ENCODE data around the gene HIF1AN. TPM values are rescaled to one million over a fixed set of nuclear protein-coding genes. Genes with fewer than 3 reads are reported as not detected.

The HIF1AN gene
- total and polyA plus RNA-seq, 2 donors: 7.3 to 7.4 TPM

DNA sequence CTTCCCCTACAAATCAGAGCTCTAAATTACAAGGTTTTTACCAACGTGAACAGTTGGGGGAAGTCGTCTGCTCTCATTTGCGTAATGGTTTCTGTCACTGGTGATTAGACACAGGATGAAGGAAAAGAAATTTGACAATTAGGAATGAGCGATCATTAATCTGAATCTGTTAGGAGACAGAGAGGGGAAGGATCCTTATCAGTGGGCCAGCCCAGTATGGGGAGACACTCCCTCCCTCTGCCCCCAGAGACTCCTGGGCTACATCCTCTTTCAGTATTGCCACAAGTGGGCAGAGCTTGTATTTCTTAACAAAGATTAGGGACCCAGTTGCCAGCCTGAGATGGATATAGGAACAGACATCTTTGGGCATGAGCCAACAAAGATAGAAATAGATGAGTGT is 15.5 kb downstream of the HIF1AN start:
- H3K9me3 ChIP-seq (ENCODE audit: control insufficient read depth in 2 of 2, insufficient read depth in 1 of 2, low read length in 1 of 2): no peaks in the 10 kb centered on the region
- WGBS: 93% methylated on average over 4 of the region's 4 CpGs
- DNase-seq (ENCODE audit: low read depth in 6 of 9, low spot score in 9 of 9): no peak
- peaks cover 52 to 60% of the 10 kb centered on the region in 2 donors for H3K36me3 ChIP-seq (ENCODE audit: control insufficient read depth in 2 of 2, insufficient read depth in 2 of 2, low read length in 1 of 2)
- H3K4me3 ChIP-seq (ENCODE audit: low read length in 2 of 2): no peak overlapping the region
- peaks cover 0 to 19% of the 10 kb centered on the region in 2 donors for H3K4me1 ChIP-seq (ENCODE audit: control insufficient read depth in 2 of 2, insufficient read depth in 2 of 2, low read length in 2 of 2)
- H3K27me3 ChIP-seq (ENCODE audit: control insufficient read depth in 2 of 2, insufficient read depth in 1 of 2, low read length in 1 of 2): no peaks in the 10 kb centered on the region
- no peak overlapping the region for H3K27ac ChIP-seq (ENCODE audit: low read depth in 1 of 2, low read length in 1 of 2)

DNA sequence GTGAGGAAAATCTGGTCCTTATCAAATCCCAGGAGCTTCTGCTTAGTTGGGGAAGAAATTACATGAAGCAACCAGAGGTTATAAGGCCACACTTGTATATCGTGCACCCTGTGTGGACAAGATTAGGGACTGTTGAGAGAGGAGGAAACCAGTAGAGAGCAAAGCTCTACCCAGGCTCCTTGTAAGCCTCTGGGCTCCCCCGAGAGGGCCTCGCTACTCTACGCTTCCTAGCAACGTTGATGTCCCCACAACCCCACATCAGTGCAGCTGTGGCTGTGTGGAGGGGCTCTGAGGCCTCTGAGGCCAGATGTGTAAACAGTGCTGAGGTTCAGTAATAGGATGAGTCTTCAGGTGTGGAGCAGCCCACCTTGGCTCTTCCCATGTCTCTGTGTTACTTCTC is 16.0 kb downstream of the HIF1AN start:
- H3K36me3 ChIP-seq (ENCODE audit: control insufficient read depth in 2 of 2, insufficient read depth in 2 of 2, low read length in 1 of 2): peaks cover 48 to 55% of the 10 kb centered on the region in 2 donors
- no peaks in the 10 kb centered on the region for H3K9me3 ChIP-seq (ENCODE audit: control insufficient read depth in 2 of 2, insufficient read depth in 1 of 2, low read length in 1 of 2)
- H3K4me1 ChIP-seq (ENCODE audit: control insufficient read depth in 2 of 2, insufficient read depth in 2 of 2, low read length in 2 of 2): peaks cover 0 to 19% of the 10 kb centered on the region in 2 donors
- WGBS: 78% methylated on average over 5 of the region's 5 CpGs
- H3K27me3 ChIP-seq (ENCODE audit: control insufficient read depth in 2 of 2, insufficient read depth in 1 of 2, low read length in 1 of 2): no peaks in the 10 kb centered on the region
- no peak overlapping the region for H3K27ac ChIP-seq (ENCODE audit: low read depth in 1 of 2, low read length in 1 of 2)
- peak in 4 of 9 donors; percentile 27 to 68 (median 34) for DNase-seq (ENCODE audit: low read depth in 6 of 9, low spot score in 9 of 9)
- no peak overlapping the region for H3K4me3 ChIP-seq (ENCODE audit: low read length in 2 of 2)

DNA sequence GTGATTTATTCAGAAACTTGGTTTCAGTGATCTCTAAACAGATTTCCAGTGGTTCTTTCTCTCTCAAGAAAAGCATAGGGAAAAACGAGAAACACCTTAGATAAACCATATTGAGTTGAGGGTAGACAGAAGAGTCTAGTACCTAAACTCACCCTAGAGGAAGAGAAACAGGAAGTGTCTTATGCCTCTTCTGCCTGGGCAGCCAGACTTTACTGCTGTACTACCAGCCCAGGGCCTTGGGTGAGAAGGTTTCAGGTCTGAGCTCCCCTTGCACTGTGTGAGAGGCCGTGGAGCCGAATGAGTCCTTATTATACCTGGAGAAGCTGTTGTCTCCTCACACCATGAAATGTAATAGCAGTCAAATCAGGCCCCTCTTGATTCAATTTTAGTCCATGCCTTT is 18.2 kb downstream of the HIF1AN start:
- Histone ChIP-seq H3K27ac (ENCODE audit: low read depth in 1 of 2, low read length in 1 of 2) (no peak overlapping the region), H3K4me1 (ENCODE audit: control insufficient read depth in 2 of 2, insufficient read depth in 2 of 2, low read length in 2 of 2) (peaks cover 0 to 19% of the 10 kb centered on the region in 2 donors), H3K36me3 (ENCODE audit: control insufficient read depth in 2 of 2, insufficient read depth in 2 of 2, low read length in 1 of 2) (peaks cover 26 to 34% of the 10 kb centered on the region in 2 donors), H3K9me3 (ENCODE audit: control insufficient read depth in 2 of 2, insufficient read depth in 1 of 2, low read length in 1 of 2) (no peaks in the 10 kb centered on the region), H3K4me3 (ENCODE audit: low read length in 2 of 2) (no peak overlapping the region), H3K27me3 (ENCODE audit: control insufficient read depth in 2 of 2, insufficient read depth in 1 of 2, low read length in 1 of 2) (no peaks in the 10 kb centered on the region)
- no peak for DNase-seq (ENCODE audit: low read depth in 6 of 9, low spot score in 9 of 9)
- 97% methylated on average over 3 of the region's 3 CpGs for WGBS

DNA sequence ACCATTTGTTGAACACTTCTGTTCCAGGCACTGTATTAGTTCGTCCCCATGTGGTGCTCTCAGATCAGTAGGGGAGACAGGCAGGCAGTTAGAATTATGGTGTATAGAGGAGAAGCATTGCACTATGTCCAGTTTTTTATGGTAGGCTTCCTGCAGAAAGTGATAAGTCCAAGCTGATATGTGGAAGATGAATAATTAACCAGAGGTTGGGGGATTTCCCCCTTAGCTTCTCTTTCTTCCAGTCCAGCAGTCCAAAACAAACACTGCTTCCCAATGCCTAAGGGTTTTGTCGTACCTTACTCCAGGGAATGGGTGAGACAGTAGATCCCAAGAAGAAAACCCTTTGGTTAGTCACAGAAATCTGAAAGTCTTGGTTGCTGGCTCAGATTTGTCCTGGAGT is 19.2 kb downstream of the HIF1AN start:
- Histone ChIP-seq H3K4me3 (ENCODE audit: low read length in 2 of 2) (no peak overlapping the region), H3K9me3 (ENCODE audit: control insufficient read depth in 2 of 2, insufficient read depth in 1 of 2, low read length in 1 of 2) (no peaks in the 10 kb centered on the region), H3K36me3 (ENCODE audit: control insufficient read depth in 2 of 2, insufficient read depth in 2 of 2, low read length in 1 of 2) (peaks cover 16 to 24% of the 10 kb centered on the region in 2 donors), H3K27me3 (ENCODE audit: control insufficient read depth in 2 of 2, insufficient read depth in 1 of 2, low read length in 1 of 2) (no peaks in the 10 kb centered on the region), H3K4me1 (ENCODE audit: control insufficient read depth in 2 of 2, insufficient read depth in 2 of 2, low read length in 2 of 2) (peaks cover 0 to 19% of the 10 kb centered on the region in 2 donors), H3K27ac (ENCODE audit: low read depth in 1 of 2, low read length in 1 of 2) (no peak overlapping the region)
- 95% methylated on average over 2 of the region's 2 CpGs for whole genome bisulfite sequencing
- DNase-seq (ENCODE audit: low read depth in 6 of 9, low spot score in 9 of 9): no peak

DNA sequence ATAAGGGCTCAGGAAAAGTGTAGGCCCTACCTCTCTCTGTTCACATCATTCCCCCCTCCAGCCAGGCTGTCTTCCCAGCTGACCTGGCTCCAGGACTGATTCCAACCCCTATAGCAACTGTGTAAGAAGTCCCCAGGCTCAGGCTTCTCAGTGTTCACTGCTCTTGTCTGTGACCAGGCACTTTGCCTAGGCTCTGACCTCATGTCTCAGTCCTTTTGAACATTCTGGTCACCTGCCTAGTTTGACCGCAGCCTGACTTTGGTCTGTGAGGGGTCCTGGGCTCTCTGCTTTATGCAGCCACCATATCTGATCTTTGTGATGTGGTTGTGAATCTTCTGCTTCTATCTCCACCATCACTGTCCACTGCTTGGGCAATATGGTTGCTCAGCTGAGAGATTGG is 24.5 kb downstream of the HIF1AN start:
- Histone ChIP-seq H3K4me3 (ENCODE audit: low read length in 2 of 2) (no peak overlapping the region), H3K4me1 (ENCODE audit: control insufficient read depth in 2 of 2, insufficient read depth in 2 of 2, low read length in 2 of 2) (peaks cover 12 to 23% of the 10 kb centered on the region in 2 donors), H3K27me3 (ENCODE audit: control insufficient read depth in 2 of 2, insufficient read depth in 1 of 2, low read length in 1 of 2) (peaks cover 7 to 43% of the 10 kb centered on the region in 2 donors), H3K36me3 (ENCODE audit: control insufficient read depth in 2 of 2, insufficient read depth in 2 of 2, low read length in 1 of 2) (peaks cover 0 to 8% of the 10 kb centered on the region in 2 donors), H3K27ac (ENCODE audit: low read depth in 1 of 2, low read length in 1 of 2) (no peak overlapping the region), H3K9me3 (ENCODE audit: control insufficient read depth in 2 of 2, insufficient read depth in 1 of 2, low read length in 1 of 2) (no peaks in the 10 kb centered on the region)
- no peak for DNase-seq (ENCODE audit: low read depth in 6 of 9, low spot score in 9 of 9)
- 98% methylated on average over 1 of the region's 1 CpG for WGBS

DNA sequence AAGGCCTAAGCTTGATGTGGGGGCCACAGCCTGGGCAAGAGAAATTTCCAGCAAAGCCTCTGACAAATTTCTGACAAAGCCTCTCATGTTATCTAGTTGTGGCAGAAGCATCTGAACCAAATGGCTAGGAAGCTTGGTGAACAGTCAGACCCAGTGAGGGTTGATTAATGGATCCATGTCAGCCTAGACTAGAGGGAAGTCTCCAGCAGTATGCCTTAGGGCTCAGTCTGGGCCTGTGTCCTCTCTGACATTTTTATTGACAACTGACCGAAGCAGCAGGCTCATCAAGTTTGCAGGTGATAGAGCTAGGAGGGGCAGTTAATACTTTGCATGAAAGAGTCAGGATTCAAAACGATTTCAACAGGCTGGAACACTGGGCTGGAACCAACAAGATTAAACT is 25.3 kb downstream of the HIF1AN start:
- H3K36me3 ChIP-seq (ENCODE audit: control insufficient read depth in 2 of 2, insufficient read depth in 2 of 2, low read length in 1 of 2): peaks cover 0 to under 1% of the 10 kb centered on the region in 2 donors
- 81% methylated on average over 2 of the region's 2 CpGs for WGBS
- H3K27me3 ChIP-seq (ENCODE audit: control insufficient read depth in 2 of 2, insufficient read depth in 1 of 2, low read length in 1 of 2): peaks cover 11 to 49% of the 10 kb centered on the region in 2 donors
- no peaks in the 10 kb centered on the region for H3K9me3 ChIP-seq (ENCODE audit: control insufficient read depth in 2 of 2, insufficient read depth in 1 of 2, low read length in 1 of 2)
- H3K4me1 ChIP-seq (ENCODE audit: control insufficient read depth in 2 of 2, insufficient read depth in 2 of 2, low read length in 2 of 2): peaks cover 12 to 23% of the 10 kb centered on the region in 2 donors
- DNase-seq (ENCODE audit: low read depth in 6 of 9, low spot score in 9 of 9): no peak
- H3K4me3 ChIP-seq (ENCODE audit: low read length in 2 of 2): no peak overlapping the region
- no peak overlapping the region for H3K27ac ChIP-seq (ENCODE audit: low read depth in 1 of 2, low read length in 1 of 2)

DNA sequence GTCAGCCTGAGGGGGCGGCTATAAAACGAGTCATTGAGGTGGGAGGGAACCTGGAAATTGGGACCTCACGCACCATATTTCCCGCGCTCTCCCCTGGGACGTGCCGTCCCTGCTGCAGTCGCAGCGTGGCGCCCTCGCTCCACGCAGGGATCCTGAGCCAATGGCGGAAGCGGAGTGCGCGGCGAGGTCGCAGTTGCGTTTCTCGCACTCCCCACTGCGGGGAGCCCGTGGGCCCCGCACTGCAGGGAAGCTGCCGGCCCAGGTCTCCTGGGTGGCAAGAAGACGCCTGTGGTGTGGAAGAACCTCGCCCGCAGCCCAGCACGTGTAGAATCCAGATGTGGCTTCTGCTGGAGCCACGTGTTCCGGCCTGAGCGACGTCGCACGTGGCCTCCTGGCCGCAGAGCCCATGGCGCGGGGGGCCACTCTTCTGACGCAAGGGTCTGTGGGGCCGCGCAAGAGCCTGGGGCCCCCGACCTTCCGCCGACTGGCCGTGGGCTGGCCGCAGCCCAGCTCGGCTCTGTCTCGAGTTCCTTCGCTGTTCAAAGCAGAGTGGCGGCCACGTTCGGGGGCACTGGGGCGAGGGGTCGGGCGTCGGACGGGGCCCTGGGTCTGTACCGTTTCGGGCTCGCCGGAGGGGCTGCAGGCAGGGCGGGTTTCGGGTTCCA is 26.4 kb downstream of the HIF1AN start:
- no peak overlapping the region for H3K27ac ChIP-seq (ENCODE audit: low read depth in 1 of 2, low read length in 1 of 2)
- no peaks in the 10 kb centered on the region for H3K9me3 ChIP-seq (ENCODE audit: control insufficient read depth in 2 of 2, insufficient read depth in 1 of 2, low read length in 1 of 2)
- WGBS: 8% methylated on average over 62 of the region's 62 CpGs
- H3K36me3 ChIP-seq (ENCODE audit: control insufficient read depth in 2 of 2, insufficient read depth in 2 of 2, low read length in 1 of 2): no peaks in the 10 kb centered on the region
- H3K27me3 ChIP-seq (ENCODE audit: control insufficient read depth in 2 of 2, insufficient read depth in 1 of 2, low read length in 1 of 2): peaks cover 13 to 60% of the 10 kb centered on the region in 2 donors
- peak overlapping the region in 1 of 2 donors; percentile 2 for H3K4me3 ChIP-seq (ENCODE audit: low read length in 2 of 2)
- peak; percentile 66 to 92 (median 80) for DNase-seq (ENCODE audit: low read depth in 6 of 9, low spot score in 9 of 9)
- H3K4me1 ChIP-seq (ENCODE audit: control insufficient read depth in 2 of 2, insufficient read depth in 2 of 2, low read length in 2 of 2): peaks cover 12 to 23% of the 10 kb centered on the region in 2 donors

DNA sequence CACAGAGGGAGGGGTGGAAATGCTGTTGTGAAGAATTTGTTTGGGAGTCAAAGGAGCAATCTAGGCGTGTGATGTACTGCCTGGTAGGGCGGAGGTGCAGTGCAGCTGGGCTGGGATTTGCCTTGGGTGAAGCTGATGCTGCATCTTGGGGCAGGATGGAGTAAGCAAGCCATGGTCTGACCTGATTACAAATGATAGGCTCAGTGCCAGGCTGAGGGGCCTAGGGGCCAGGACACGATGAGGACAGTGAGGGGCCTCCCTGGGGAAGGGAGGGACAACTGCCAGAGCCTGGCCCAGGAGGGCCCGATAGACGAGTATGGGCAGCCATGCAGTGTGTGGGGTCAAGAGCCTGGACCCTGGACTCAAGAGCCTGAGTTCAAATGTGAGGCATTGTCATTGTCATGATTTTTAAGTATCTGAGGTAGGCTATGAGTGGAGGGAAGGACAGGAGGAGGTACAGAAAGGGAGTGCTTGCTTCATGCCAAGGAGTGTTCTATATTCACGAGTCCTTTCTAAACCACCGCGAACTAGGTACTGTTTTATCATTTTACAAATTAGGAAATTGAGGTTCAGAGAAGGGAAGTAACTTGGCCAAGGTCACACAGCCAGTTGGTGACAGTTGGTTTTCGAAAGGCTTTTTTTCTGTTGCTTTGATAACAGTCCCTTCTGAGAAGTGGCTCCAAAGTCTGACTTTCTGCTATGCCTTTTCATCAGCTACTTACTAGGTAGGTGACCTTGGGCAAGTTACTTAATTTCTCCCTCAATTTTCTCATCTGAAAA is 29.7 kb downstream of the HIF1AN start:
- no peak overlapping the region for H3K4me3 ChIP-seq (ENCODE audit: low read length in 2 of 2)
- DNase-seq (ENCODE audit: low read depth in 6 of 9, low spot score in 9 of 9): no peak
- H3K27ac ChIP-seq (ENCODE audit: low read depth in 1 of 2, low read length in 1 of 2): no peak overlapping the region
- H3K4me1 ChIP-seq (ENCODE audit: control insufficient read depth in 2 of 2, insufficient read depth in 2 of 2, low read length in 2 of 2): peaks cover 12 to 23% of the 10 kb centered on the region in 2 donors
- H3K27me3 ChIP-seq (ENCODE audit: control insufficient read depth in 2 of 2, insufficient read depth in 1 of 2, low read length in 1 of 2): peaks cover 25 to 93% of the 10 kb centered on the region in 2 donors
- 86% methylated on average over 9 of the region's 9 CpGs for WGBS
- no peaks in the 10 kb centered on the region for H3K36me3 ChIP-seq (ENCODE audit: control insufficient read depth in 2 of 2, insufficient read depth in 2 of 2, low read length in 1 of 2)
- H3K9me3 ChIP-seq (ENCODE audit: control insufficient read depth in 2 of 2, insufficient read depth in 1 of 2, low read length in 1 of 2): no peaks in the 10 kb centered on the region

DNA sequence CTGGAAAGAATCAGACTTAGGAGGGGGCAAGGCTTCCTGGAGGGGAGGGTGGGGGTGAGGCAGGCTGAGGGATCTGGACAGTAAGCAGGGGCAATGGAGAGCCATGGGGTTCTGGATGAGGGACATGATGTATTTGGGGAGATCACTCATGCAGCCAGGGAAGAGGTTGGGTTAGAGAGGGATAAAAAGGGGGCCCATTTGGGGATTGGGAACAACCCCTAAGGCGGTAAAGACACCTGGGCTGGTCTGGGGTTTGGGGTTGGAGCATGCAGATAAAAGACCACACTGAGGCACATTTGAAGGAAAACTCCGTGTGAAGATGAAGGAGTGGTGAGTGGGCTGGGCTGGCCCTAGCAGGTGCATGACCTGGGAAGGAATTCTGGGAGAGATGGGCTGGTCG is 30.8 kb downstream of the HIF1AN start:
- H3K4me1 ChIP-seq (ENCODE audit: control insufficient read depth in 2 of 2, insufficient read depth in 2 of 2, low read length in 2 of 2): peaks cover 12 to 20% of the 10 kb centered on the region in 2 donors
- no peak for DNase-seq (ENCODE audit: low read depth in 6 of 9, low spot score in 9 of 9)

More for the DNA sequence above, 30.8 kb downstream of the HIF1AN start:
- no peak overlapping the region for H3K4me3 ChIP-seq (ENCODE audit: low read length in 2 of 2)
- 73% methylated on average over 3 of the region's 3 CpGs for WGBS
- no peaks in the 10 kb centered on the region for H3K36me3 ChIP-seq (ENCODE audit: control insufficient read depth in 2 of 2, insufficient read depth in 2 of 2, low read length in 1 of 2)
- H3K27me3 ChIP-seq (ENCODE audit: control insufficient read depth in 2 of 2, insufficient read depth in 1 of 2, low read length in 1 of 2): peaks cover 31 to 98% of the 10 kb centered on the region in 2 donors
- no peaks in the 10 kb centered on the region for H3K9me3 ChIP-seq (ENCODE audit: control insufficient read depth in 2 of 2, insufficient read depth in 1 of 2, low read length in 1 of 2)
- H3K27ac ChIP-seq (ENCODE audit: low read depth in 1 of 2, low read length in 1 of 2): no peak overlapping the region

All from thymus (tissue), 11 donors.